Activated CD8-positive, alpha-beta T cell treated with anti-CD3 and anti-CD28 coated beads, Interleukin-2, amount 10 ng/mL, durations not matched to agents 7 days and 5 days (primary cell): ENCODE results near the gene CIC. TPM values are rescaled to one million over a fixed set of nuclear protein-coding genes. Genes with fewer than 3 reads are reported as not detected.
"Not testable (repeated sequence)": the region's sequence is repeated elsewhere in the genome, so short reads cannot be mapped to it uniquely, and the experiment has no call there.

Experiments used
- ATAC-seq: fragments of 150-1000 bp; cut with Tn5 transposase; one replicate; pipeline ENCODE4 v1.10.0; 2021; ENCODE audit warnings: moderate library complexity
- CTCF ChIA-PET: fragments of 350-600 bp; sonication (Branson Sonifier 250); formaldehyde crosslinking; loops from one replicate; lab custom pipeline; 2021; ENCODE audit warnings: antibody characterized with exemption; lab: Charles Lee
- POLR2A ChIA-PET: fragments of 350-600 bp; sonication (Branson Sonifier 250); formaldehyde crosslinking; loops from one replicate; lab custom pipeline; 2021; ENCODE audit warnings: antibody characterized with exemption; lab: Charles Lee
- DNase-seq: peaks from one replicate; pipeline ENCODE4 v3.0.0-alpha.2; 2020
- H3K27ac Mint-ChIP-seq: one replicate; pipeline ENCODE4 v1.8.0; 2021; ENCODE audit warnings: mild to moderate bottlenecking, mixed read lengths
- H3K27me3 Mint-ChIP-seq: one replicate; pipeline ENCODE4 v1.8.0; 2021; ENCODE audit warnings: low read depth, mixed read lengths
- H3K36me3 Mint-ChIP-seq: one replicate; pipeline ENCODE4 v1.8.0; 2021; ENCODE audit warnings: low read depth, mixed read lengths
- H3K4me1 Mint-ChIP-seq: one replicate; pipeline ENCODE4 v1.8.0; 2021; ENCODE audit warnings: low read depth, mixed read lengths
- H3K4me3 Mint-ChIP-seq: one replicate; pipeline ENCODE4 v1.8.0; 2021; ENCODE audit warnings: mild to moderate bottlenecking, mixed read lengths
- H3K9me3 Mint-ChIP-seq: one replicate; pipeline ENCODE4 v1.8.0; 2022; ENCODE audit warnings: mixed read lengths; ENCODE audit not compliant: insufficient read depth
- total RNA-seq, 2 experiments: library from RNA; stranded (reverse); gene quantifications; one replicate each; pipeline ENCODE4 v1.2.3, GENCODE V29; 2021

Gene CIC
- total RNA-seq, 2 experiments from 2014 or later = 73.1 to 83.8 TPM

- peaks cover 15% of the 10 kb centered on the region for H3K4me1 Mint-ChIP-seq
- CTCF ChIA-PET = no interaction called here
- no peaks in the 10 kb centered on the region for H3K27me3 Mint-ChIP-seq
- H3K9me3 Mint-ChIP-seq = no peaks in the 10 kb centered on the region
- POLR2A ChIA-PET = interaction anchor here (0.8 kb wide), 1 partner anchor 25 kb away, joined by 3 read pairs; no protein-coding TSS in a partner anchor
- DNase-seq = no peak
- no peak for ATAC-seq
- H3K36me3 Mint-ChIP-seq = no peaks in the 10 kb centered on the region
- no peak overlapping the region for H3K27ac Mint-ChIP-seq
- no peak overlapping the region for H3K4me3 Mint-ChIP-seq
Observed at GRCh38 chr19:42330241-42330711, 61.2 kb downstream of the CIC start.

GRCh38 chr19:42331333-42331732 lies 62.3 kb downstream of the CIC start:
- POLR2A ChIA-PET, H3K4me3 Mint-ChIP-seq, H3K27me3 Mint-ChIP-seq, ATAC-seq, H3K4me1 Mint-ChIP-seq, H3K36me3 Mint-ChIP-seq, H3K9me3 Mint-ChIP-seq, H3K27ac Mint-ChIP-seq, DNase-seq: not testable (repeated sequence)
- CTCF ChIA-PET = interaction anchor here (0.6 to 1.1 kb wide), 3 partner anchors 11 to 230 kb away, joined by 3 to 4 read pairs (median 4); no protein-coding TSS in a partner anchor

GRCh38 chr19:42332059-42332458 lies 63.0 kb downstream of the CIC start:
- Mint-ChIP-seq H3K36me3 (no peaks in the 10 kb centered on the region), H3K27ac (no peak overlapping the region), H3K4me3 (no peak overlapping the region), H3K4me1 (peaks cover 2% of the 10 kb centered on the region), H3K9me3 (no peaks in the 10 kb centered on the region), H3K27me3 (no peaks in the 10 kb centered on the region)
- CTCF ChIA-PET = interaction anchor here (1.0 to 1.1 kb wide), 2 partner anchors 11 to 109 kb away, joined by 3 to 4 read pairs; no protein-coding TSS in a partner anchor
- no peak for DNase-seq
- ATAC-seq = no peak
- POLR2A ChIA-PET = no interaction called here

- Mint-ChIP-seq H3K4me1 (no peaks in the 10 kb centered on the region), H3K9me3 (no peaks in the 10 kb centered on the region), H3K27me3 (no peaks in the 10 kb centered on the region), H3K27ac (no peak overlapping the region), H3K4me3 (no peak overlapping the region), H3K36me3 (no peaks in the 10 kb centered on the region)
- ATAC-seq (no peak), DNase-seq (no peak)
- CTCF ChIA-PET = no interaction called here
- POLR2A ChIA-PET = no interaction called here
Observed at GRCh38 chr19:42333018-42333417, 64.0 kb downstream of the CIC start.

- ATAC-seq (no peak), DNase-seq (no peak)
- Mint-ChIP-seq H3K27me3 (no peaks in the 10 kb centered on the region), H3K9me3 (no peaks in the 10 kb centered on the region), H3K4me3 (no peak overlapping the region), H3K27ac (no peak overlapping the region), H3K4me1 (no peaks in the 10 kb centered on the region), H3K36me3 (no peaks in the 10 kb centered on the region)
- ChIA-PET CTCF (no interaction called here), POLR2A (no interaction called here)
Observed at GRCh38 chr19:42333975-42334696, 65.1 kb downstream of the CIC start.

- CTCF ChIA-PET = no interaction called here
- POLR2A ChIA-PET = no interaction called here
- ATAC-seq = no peak
- no peak for DNase-seq
- H3K4me3 Mint-ChIP-seq = no peak overlapping the region
- no peaks in the 10 kb centered on the region for H3K4me1 Mint-ChIP-seq
- H3K9me3 Mint-ChIP-seq = no peaks in the 10 kb centered on the region
- H3K27ac Mint-ChIP-seq = no peak overlapping the region
- H3K36me3 Mint-ChIP-seq = no peaks in the 10 kb centered on the region
- H3K27me3 Mint-ChIP-seq = no peaks in the 10 kb centered on the region
Observed at GRCh38 chr19:42334697-42335373, 65.8 kb downstream of the CIC start.

GRCh38 chr19:42335374-42335936 lies 66.4 kb downstream of the CIC start:
- Mint-ChIP-seq H3K9me3 (no peaks in the 10 kb centered on the region), H3K27ac (no peak overlapping the region), H3K27me3 (no peaks in the 10 kb centered on the region), H3K36me3 (no peaks in the 10 kb centered on the region), H3K4me3 (no peak overlapping the region), H3K4me1 (no peaks in the 10 kb centered on the region)
- CTCF ChIA-PET = no interaction called here
- POLR2A ChIA-PET = no interaction called here
- no peak for DNase-seq
- no peak for ATAC-seq

- DNase-seq (no peak), ATAC-seq (no peak)
- no peak overlapping the region for H3K4me3 Mint-ChIP-seq
- CTCF ChIA-PET = no interaction called here
- POLR2A ChIA-PET = no interaction called here
- H3K27ac Mint-ChIP-seq = no peak overlapping the region
- H3K27me3 Mint-ChIP-seq = no peaks in the 10 kb centered on the region
- H3K9me3 Mint-ChIP-seq = no peaks in the 10 kb centered on the region
- no peaks in the 10 kb centered on the region for H3K36me3 Mint-ChIP-seq
- no peaks in the 10 kb centered on the region for H3K4me1 Mint-ChIP-seq
Observed at GRCh38 chr19:42335971-42336370, 66.9 kb downstream of the CIC start.

GRCh38 chr19:42339126-42339860 lies 70.2 kb downstream of the CIC start:
- H3K27ac Mint-ChIP-seq, H3K4me1 Mint-ChIP-seq, H3K4me3 Mint-ChIP-seq, ATAC-seq, CTCF ChIA-PET, H3K9me3 Mint-ChIP-seq, H3K27me3 Mint-ChIP-seq, DNase-seq, H3K36me3 Mint-ChIP-seq, POLR2A ChIA-PET: not testable (repeated sequence)

GRCh38 chr19:42339922-42340321 lies 70.9 kb downstream of the CIC start:
- ATAC-seq, H3K4me1 Mint-ChIP-seq, DNase-seq, H3K27ac Mint-ChIP-seq, H3K27me3 Mint-ChIP-seq, CTCF ChIA-PET, POLR2A ChIA-PET, H3K4me3 Mint-ChIP-seq, H3K36me3 Mint-ChIP-seq, H3K9me3 Mint-ChIP-seq: not testable (repeated sequence)

- Mint-ChIP-seq H3K27ac (no peak overlapping the region), H3K27me3 (no peaks in the 10 kb centered on the region), H3K36me3 (no peaks in the 10 kb centered on the region), H3K9me3 (no peaks in the 10 kb centered on the region), H3K4me1 (no peaks in the 10 kb centered on the region), H3K4me3 (no peak overlapping the region)
- no peak for DNase-seq
- POLR2A ChIA-PET = no interaction called here
- no peak for ATAC-seq
- CTCF ChIA-PET = interaction anchor here (0.7 kb wide), 1 partner anchor 11 kb away, joined by 3 read pairs; no protein-coding TSS in a partner anchor
Observed at GRCh38 chr19:42343344-42344110, 74.5 kb downstream of the CIC start.
